ENCODE data around the gene RPS3. TPM values are rescaled to one million over a fixed set of nuclear protein-coding genes. Genes with fewer than 3 reads are reported as not detected.

RPS3 gene
- total and polyA plus RNA-seq, 2 experiments from 2014 or later = 1,094 to 1,201 TPM

GRCh38 chr11:75428989-75429640, 29.8 kb downstream of the RPS3 start:
- peak overlapping the region; percentile 7 for H3K4me3 ChIP-seq
- 96% methylated on average over 16 of the region's 16 CpGs for WGBS (ENCODE audit: low lambda C conversion rate, missing lambda C conversion rate)
- no peaks in the 10 kb centered on the region for H3K36me3 ChIP-seq (replicated peaks; ENCODE audit: insufficient read depth, low read depth)
- H4K20me1 ChIP-seq (ENCODE audit: insufficient read depth, poor library complexity, severe bottlenecking) = no peaks in the 10 kb centered on the region
- no peak for DNase-seq (ENCODE audit: low spot score)
- no peaks in the 10 kb centered on the region for H3K79me2 ChIP-seq
- H3K9me3 ChIP-seq (ENCODE audit: low read depth) = peaks cover 5% of the 10 kb centered on the region
- no peaks in the 10 kb centered on the region for H3K9me2 ChIP-seq (replicated peaks; ENCODE audit: insufficient read depth)
- peak overlapping the region; percentile 79 for H3K4me2 ChIP-seq
- no peak overlapping the region for H3K27ac ChIP-seq
- H2AFZ ChIP-seq = no peak overlapping the region
- H3K4me1 ChIP-seq (ENCODE audit: insufficient read depth) = no peaks in the 10 kb centered on the region
- peak; percentile 0 for TF ChIP-seq EZH2 (IDR thresholded peaks at IDR 0.05; ENCODE audit: borderline replicate concordance)
- no peak for TF ChIP-seq EZH2phosphoT487 (IDR thresholded peaks at IDR 0.05; ENCODE audit: low read depth, severe bottlenecking, unreplicated experiment)
- peaks cover 45% of the 10 kb centered on the region for H3K27me3 ChIP-seq

- Histone ChIP-seq H3K27me3 (peaks cover 45% of the 10 kb centered on the region), H3K4me2 (peak overlapping the region; percentile 79), H3K4me1 (ENCODE audit: insufficient read depth) (no peaks in the 10 kb centered on the region), H4K20me1 (ENCODE audit: insufficient read depth, poor library complexity, severe bottlenecking) (no peaks in the 10 kb centered on the region), H3K79me2 (no peaks in the 10 kb centered on the region), H3K27ac (no peak overlapping the region), H2AFZ (peak overlapping the region; percentile 31), H3K9me3 (ENCODE audit: low read depth) (peaks cover 5% of the 10 kb centered on the region), H3K36me3 (replicated peaks; ENCODE audit: insufficient read depth, low read depth) (no peaks in the 10 kb centered on the region), H3K4me3 (peak overlapping the region; percentile 7), H3K9me2 (replicated peaks; ENCODE audit: insufficient read depth) (no peaks in the 10 kb centered on the region)
- TF ChIP-seq CTCF (IDR thresholded peaks at IDR 0.05; ENCODE audit: poor library complexity) (no peak), EZH2phosphoT487 (IDR thresholded peaks at IDR 0.05; ENCODE audit: low read depth, severe bottlenecking, unreplicated experiment) (no peak), EZH2 (IDR thresholded peaks at IDR 0.05; ENCODE audit: borderline replicate concordance) (no peak)
- WGBS (ENCODE audit: low lambda C conversion rate, missing lambda C conversion rate) = 64% methylated on average over 11 of the region's 25 CpGs
- DNase-seq (ENCODE audit: low spot score) = no peak
Measured at GRCh38 chr11:75429641-75429901, 30.3 kb downstream of the RPS3 start.

DNA sequence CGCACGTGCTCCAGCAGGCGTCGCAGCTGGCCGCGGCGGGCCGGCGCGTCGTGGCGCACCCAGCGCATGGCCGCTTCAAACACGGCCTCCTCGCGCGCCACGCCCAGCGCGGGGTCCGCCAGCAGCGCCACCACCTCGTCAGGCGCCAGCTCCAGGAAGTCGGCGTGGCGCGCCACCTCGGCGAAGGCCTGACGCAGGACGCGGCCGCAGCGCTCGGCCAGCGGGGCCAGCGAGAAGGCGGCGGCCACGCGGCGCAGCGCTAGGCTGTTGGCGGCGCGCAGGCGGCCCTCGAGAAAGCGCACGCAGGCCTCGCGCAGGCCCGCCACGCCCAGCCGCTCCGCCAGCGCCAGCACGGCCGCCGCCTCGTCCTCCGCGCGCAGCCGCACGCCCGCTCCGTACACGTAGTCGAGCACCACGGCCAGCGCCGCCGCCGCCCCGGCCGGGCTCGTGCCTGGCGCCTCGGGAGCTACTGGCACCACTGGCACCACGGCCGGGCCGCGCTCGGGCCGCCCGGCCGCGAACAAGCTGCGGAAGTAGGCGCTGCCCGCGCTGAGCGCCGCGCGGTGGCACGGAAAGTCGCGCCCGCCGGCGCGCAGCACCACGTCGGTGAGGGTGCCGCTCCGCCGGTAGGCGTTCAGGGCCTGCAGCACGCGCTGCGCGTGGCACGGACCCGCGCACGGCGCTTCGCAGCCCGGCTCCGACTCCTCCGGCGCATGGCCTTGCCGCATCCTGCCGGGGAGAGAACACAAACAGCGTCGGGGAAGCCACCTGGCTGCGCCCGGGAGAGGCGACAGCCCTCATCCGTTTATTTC, 30.8 kb downstream of the RPS3 start:
- Histone ChIP-seq H3K27me3 (peaks cover 45% of the 10 kb centered on the region), H2AFZ (peak overlapping the region; percentile 31)
- WGBS (ENCODE audit: low lambda C conversion rate, missing lambda C conversion rate) = 3% methylated on average over 87 of the region's 134 CpGs

More for the DNA sequence above, 30.8 kb downstream of the RPS3 start:
- peak overlapping the region; percentile 79 for H3K4me2 ChIP-seq
- no peaks in the 10 kb centered on the region for H4K20me1 ChIP-seq (ENCODE audit: insufficient read depth, poor library complexity, severe bottlenecking)
- peak; percentile 84 for DNase-seq (ENCODE audit: low spot score)
- no peaks in the 10 kb centered on the region for H3K9me2 ChIP-seq (replicated peaks; ENCODE audit: insufficient read depth)
- no peaks in the 10 kb centered on the region for H3K79me2 ChIP-seq
- peak overlapping the region; percentile 7 for H3K4me3 ChIP-seq
- peaks cover 5% of the 10 kb centered on the region for H3K9me3 ChIP-seq (ENCODE audit: low read depth)
- TF ChIP-seq EZH2phosphoT487 (IDR thresholded peaks at IDR 0.05; ENCODE audit: low read depth, severe bottlenecking, unreplicated experiment) (no peak), EZH2 (IDR thresholded peaks at IDR 0.05; ENCODE audit: borderline replicate concordance) (peak; percentile 68), CTCF (IDR thresholded peaks at IDR 0.05; ENCODE audit: poor library complexity) (no peak)
- H3K36me3 ChIP-seq (replicated peaks; ENCODE audit: insufficient read depth, low read depth) = no peaks in the 10 kb centered on the region
- H3K4me1 ChIP-seq (ENCODE audit: insufficient read depth) = no peaks in the 10 kb centered on the region
- no peak overlapping the region for H3K27ac ChIP-seq

Measured in hepatocyte (in vitro differentiated cells).